HG02970 (cell line): Measurements from ENCODE around the gene ELFN2.

Experiments
- ATAC-seq: cut with Tn5 transposase; IDR thresholded peaks from one replicate; pipeline ENCODE4 v1.9.1; 2021; ENCODE audit warnings: mild to moderate bottlenecking, moderate library complexity, moderate number of reproducible peaks; ENCODE audit not compliant: unreplicated experiment, low FRiP score

ELFN2 gene

DNA sequence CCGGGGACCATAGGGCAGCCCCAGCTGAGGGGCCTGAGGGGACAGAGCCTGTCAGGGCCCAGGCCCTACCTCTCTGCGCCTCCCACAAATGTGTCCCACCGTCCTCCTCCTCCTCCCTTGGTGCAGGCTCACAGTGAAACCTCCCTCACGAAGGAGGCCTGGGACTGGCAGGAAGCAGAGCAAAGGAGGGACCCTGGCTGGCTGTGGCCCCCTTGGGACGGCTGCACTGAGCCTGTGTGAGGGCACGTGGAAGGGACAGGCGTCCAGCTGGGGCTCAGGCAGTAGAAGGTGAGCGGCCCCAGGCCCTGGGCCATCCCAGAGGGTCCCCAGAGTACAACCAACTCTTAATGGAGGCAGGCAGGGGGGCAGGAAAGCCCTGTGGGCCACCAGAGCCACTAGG lies 60.7 kb downstream of the ELFN2 start:
- ATAC-seq, result no peak

DNA sequence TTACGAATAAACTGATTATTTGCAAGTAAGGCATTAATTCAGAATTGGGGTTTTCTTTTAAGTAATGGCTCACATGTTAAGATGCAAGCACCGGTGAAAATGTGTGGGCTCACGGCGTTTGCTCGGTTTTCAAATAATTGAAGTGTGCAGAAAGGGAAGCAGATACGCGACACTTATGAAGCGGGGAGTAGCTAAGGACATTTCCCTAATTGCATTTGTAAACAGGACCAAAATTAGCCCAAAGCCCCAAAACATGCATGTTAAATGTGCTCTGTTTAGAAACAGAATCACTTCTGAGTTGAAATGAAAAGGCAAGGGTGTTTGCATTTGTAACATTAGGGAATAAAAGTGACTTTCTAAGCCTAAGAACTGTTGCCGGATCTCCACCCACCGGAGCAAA lies 61.3 kb downstream of the ELFN2 start:
- no peak for ATAC-seq

DNA sequence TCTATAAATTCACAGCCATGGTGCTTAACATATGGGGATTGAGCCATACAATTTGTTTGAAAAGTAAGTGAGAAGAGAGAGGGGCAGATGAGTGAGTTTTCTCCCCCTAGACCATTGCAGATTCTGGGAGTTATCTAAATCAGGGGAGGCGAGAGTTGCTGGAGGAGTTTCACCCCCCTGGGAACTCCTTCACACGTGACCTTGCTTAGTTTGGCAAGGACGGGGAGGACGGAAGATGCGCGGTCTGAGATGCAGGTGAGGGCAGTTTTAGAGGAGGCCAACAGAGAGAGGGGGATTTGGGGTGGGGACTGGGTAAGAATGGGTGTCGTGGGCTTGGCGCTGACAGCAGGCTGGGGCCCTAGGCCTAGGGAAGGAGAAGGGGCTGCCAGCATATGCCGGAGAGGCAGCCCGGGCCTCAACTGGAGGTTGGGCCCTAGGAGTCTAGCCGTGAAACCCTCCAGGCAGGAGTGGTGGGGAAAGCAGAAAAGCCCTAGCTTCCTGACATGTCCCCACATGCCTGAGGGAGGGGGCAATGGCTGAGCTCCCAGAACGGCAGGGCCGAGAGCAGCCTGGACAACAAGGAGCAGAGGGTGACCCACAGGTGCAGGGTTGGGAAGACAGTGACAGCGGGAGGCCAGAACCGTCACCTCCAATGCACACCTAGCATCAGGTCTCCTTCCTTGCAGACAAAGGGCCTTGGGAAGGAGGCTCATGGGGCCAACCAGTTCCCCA lies 63.9 kb downstream of the ELFN2 start:
- ATAC-seq, result no peak

DNA sequence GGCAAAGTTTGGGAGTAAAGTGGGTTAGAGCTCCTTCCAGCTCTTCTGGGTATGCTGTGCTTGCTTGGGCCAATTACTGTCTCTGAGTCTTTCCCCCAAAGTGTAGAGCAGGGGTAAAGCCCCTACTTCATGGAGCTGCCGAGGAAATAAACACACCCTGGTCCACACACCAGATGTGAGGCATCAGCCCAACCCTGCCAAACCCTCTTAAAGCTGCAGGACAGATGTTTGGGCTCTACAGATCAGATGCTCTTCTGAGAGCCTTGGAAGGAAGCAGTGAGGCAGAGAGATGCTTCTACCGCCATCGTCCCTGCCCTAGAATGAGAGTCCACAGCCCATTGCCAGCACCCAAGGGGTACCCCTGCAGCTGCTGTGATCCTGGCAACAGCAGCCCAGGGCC lies 64.7 kb downstream of the ELFN2 start:
- ATAC-seq, result no peak

GRCh38 chr22:37358917-37359316 lies 68.4 kb downstream of the ELFN2 start:
- ATAC-seq, result no peak

DNA sequence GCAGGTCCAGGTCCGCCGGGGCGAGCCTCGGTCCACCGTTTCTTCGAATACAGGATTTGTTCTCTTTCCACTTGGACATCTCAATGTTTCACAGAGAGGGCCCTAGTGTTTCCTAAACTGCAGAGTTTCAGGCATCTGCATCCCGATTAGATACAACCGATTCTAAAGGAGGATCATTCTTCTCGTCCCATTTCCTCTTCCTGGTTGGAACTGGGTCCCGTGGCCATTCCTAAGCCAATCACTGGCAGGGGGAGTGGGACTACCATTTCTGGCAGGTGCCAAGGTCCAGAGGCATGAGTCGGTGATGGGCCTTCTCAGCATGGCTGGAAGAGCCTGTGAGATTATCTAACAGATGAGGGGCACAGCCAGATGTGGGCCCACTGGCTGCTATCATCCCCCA lies 68.9 kb downstream of the ELFN2 start:
- ATAC-seq, result no peak

DNA sequence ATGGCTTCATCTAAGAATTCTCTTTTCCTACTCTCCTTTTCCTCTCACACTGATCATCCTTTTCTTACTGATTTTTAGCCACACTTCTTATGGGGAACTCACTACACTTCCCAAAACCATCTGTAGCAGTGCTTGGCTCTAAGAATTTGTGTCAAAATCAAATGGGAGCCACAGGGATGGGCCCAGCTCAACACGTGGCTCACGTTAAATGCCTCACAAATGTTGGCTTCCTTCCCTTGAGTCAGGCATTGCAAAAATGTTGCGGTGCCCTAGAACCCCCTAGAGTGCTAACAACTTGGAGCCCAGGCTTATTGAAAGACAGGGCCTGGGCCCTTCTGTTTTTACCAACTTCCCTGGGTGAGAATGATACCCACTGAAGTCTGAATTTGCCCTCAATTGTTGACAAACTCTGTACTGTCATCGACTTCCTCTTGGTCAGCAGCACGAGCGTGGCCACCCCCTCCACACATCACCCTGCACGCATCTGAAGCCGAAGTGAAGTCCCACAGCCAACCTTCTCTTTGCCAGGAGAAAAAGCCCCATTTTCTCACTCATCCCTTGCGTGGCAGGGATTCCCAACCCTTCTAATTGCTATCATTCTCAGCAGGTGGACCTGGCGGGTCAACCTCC lies 69.7 kb downstream of the ELFN2 start:
- ATAC-seq, result no peak

DNA sequence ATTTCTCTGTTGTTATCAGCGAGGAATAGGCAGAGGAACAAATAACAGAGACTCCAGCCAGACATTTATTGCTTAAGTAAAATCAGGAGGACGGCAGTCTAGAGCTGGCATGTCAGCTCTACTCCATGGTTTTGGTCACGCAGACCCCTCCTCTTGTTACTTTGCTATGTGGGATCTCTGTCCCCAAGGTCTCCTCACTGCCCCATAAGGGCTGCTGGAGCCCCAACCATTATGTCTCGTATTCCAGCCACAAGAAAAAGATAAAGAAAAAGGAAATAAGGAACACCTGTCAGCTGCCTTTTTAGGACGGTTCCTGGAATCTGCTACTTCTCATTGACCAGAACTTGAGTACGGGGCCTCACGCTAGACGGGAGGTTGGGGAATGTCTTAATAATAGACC lies 70.4 kb downstream of the ELFN2 start:
- ATAC-seq, result no peak

- no peak for ATAC-seq
Observed at GRCh38 chr22:37355174-37355573, 72.1 kb downstream of the ELFN2 start.

DNA sequence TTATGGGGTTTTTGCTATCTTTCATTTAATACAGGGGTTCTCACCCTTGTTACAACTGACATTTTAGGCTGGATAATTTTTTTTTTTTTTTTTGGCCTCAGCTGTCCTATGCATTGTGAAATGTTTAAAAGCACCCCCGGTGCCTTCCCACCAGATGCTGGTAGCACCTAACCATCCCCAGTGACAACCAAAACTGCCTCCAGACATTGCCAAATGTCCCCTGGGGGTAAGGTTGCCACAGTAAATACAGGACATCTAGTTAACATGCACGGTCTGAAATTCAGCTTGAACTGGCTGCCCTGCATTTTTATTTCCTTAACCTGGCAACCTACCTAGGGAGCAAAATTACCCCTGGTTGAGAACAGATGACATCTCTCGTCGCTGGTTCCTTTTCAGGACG lies 72.6 kb downstream of the ELFN2 start:
- no peak for ATAC-seq

GRCh38 chr22:37354261-37354660 lies 73.0 kb downstream of the ELFN2 start:
- no peak for ATAC-seq

GRCh38 chr22:37353839-37354238 lies 73.4 kb downstream of the ELFN2 start:
- no peak for ATAC-seq

DNA sequence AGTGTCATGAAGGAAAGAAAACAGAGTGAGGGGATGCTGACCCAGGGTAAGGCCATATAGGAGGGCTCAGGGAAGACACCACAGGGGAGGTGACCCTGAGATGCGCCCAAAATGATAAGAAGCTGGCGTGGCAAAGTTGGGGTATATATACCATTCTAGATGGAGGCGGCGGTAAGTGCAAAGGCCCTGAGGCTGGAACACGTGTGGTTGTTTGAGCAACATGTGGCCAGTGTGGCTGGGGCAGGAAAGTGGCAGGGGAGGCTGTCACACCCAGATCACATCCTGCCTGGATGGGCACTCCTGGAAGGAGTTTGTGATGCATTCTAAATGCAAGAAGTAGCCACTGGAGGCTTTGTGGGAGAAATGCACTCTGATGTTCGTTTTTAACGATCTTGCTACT lies 74.8 kb downstream of the ELFN2 start:
- no peak for ATAC-seq

GRCh38 chr22:37351232-37351631 lies 76.0 kb downstream of the ELFN2 start:
- ATAC-seq, result no peak

DNA sequence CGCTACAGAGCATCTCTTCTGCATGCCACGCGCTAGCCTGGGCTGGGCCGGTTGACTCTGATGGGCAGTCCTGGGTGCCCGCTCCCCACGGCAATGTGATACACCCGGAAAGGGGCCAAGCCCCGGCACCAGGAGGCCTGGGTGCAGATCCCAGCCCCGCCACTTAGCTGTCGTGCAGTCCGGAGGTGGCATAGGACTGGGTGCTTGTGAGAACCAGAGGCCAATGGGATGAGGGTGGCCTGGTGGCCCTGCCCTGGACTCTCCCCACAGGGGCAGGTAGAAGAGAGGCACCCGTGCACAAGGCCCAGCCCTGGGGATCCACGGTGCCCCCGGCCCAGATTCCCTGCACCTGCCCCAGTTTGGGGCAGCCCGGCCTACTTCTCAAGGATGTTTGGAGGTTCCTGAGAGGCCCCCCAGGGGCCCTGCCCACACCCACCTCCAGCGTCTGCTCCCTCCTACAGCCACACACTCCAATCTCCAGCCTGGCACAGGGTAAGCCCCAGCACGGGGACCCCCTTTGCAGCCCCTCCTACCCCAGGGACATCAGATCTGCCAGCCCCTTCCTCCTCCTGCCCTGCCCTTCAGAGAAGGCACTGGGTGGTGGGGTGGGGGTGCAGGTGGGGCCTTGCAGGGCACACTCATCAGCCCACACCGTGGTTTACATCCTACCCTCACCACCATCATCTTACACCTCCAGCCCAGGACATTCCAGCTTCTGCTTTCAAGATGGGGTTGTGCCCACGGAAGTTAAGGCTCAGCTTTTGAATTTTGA lies 78.0 kb downstream of the ELFN2 start:
- ATAC-seq, result no peak

DNA sequence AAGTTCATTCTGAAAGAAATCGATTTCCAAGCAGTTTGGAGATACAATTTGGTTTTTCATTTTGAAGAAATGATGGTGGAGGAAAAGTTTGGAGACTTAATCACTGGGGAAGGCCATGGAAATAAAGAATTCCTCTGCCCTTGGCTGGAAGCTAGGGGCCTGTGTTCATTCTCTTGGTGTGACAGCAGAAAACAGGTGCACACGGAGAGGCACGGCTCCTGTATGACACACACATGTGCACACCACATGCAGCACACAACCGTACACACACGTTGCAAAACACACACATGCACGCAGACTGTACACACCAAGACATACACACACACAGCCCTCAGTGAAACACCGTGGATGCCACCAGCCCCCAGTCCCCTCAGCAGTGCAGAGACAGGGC lies 80.8 kb downstream of the ELFN2 start:
- ATAC-seq, result no peak

GRCh38 chr22:37345863-37346504 lies 81.3 kb downstream of the ELFN2 start:
- ATAC-seq, result no peak

DNA sequence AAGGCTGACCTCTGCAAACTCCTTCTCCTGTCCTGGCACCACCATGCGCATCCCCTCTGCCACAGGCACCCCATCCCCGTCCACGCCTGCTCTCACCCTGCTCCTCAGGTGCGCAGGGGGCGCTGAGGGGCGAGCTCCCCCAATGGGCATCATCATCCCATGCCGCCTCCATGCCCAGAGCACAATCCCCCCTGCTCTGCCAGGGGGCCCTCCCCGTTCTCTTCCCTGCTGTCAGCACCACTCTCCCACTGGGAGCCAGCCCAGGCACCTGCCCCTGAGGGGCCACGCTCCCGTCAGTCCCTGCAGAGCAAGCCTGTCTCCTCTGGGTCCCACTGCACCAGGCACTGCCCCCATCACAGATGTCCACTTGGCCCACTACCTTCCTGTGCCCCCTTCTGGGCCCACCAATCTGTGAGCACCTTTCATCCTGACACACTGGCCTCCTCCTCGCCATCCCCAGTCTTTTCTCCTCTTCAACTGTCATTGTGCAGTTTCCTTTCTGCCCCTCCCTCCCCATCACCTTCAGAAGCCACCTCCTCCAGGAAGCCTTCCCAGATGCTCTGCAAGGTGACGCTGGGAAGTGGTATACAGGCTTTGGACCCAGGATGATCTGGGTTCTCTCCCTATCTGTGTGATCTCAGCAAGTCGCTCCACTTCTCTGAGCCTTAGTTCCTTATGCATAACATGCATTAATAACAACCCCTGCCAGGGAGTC lies 82.4 kb downstream of the ELFN2 start:
- ATAC-seq, result no peak

- ATAC-seq, result no peak
Observed at GRCh38 chr22:37343863-37344734, 83.2 kb downstream of the ELFN2 start.

DNA sequence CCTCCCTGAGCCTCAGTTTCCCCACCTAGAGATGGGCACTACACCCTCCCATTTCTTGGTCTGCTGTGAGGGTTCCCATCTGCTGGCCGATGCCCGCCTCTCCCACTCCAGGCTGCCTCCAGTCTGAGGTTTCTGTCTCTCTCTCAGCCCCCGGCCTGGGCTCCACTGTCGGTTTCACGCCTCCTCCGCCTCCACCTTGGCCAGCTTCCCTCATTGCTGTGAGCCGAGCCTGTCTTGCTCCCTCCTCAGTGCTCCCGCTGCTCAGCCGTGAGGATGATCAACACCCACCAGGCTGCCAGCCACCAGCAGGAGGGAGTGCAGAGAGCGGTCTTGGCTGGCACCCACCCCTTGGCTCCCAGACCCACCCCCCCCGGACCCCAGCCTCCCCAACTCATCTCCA lies 83.9 kb downstream of the ELFN2 start:
- no peak for ATAC-seq
